GM12873 (cell line): Measurements from ENCODE around the gene AASDHPPT.

ENCODE experiments used
- TF ChIP-seq, protein P1 (sequence below): IDR thresholded peaks from 2 replicates; pipeline ENCODE4 v1.5.1; 2012; ENCODE audit warnings: low read depth, mild to moderate bottlenecking, moderate library complexity, low read length, control low read depth; ENCODE audit not compliant: insufficient read depth; ENCODE audit errors: missing control alignments

Gene AASDHPPT

DNA sequence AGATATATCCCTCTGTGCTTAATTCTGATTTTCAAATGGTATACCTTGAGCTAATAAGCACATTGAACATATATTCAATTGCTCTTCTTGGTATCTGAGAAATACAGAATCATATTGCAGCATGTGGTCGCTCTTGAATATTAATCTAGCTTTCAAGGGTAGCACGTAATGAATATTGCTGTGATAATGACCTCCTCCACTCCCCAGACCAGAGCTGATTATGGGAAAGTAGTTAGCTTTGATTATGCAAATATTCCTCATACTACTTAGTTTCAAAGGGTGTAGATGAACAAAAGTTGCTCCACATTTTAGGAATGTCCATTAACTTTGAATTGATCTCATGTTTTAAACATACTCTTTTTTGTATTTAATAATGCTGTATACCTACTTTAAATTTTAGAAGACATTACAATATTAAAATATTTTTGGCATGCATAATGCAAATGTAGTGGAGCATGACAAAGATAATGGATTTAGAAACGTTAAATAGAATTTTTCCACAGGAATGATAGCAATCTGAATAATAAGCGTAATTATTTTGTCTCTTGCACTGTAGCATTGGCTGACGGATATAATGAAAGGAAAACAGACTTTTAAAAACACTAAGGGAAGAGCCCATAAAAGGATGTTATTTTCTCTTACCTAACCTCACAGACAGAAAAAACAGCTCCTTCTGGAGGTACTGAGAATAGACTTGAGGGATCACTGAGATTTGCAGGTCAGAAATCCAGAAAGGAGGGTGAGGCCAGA is 27.6 kb upstream of the AASDHPPT start:
- TF ChIP-seq, protein P1, sequence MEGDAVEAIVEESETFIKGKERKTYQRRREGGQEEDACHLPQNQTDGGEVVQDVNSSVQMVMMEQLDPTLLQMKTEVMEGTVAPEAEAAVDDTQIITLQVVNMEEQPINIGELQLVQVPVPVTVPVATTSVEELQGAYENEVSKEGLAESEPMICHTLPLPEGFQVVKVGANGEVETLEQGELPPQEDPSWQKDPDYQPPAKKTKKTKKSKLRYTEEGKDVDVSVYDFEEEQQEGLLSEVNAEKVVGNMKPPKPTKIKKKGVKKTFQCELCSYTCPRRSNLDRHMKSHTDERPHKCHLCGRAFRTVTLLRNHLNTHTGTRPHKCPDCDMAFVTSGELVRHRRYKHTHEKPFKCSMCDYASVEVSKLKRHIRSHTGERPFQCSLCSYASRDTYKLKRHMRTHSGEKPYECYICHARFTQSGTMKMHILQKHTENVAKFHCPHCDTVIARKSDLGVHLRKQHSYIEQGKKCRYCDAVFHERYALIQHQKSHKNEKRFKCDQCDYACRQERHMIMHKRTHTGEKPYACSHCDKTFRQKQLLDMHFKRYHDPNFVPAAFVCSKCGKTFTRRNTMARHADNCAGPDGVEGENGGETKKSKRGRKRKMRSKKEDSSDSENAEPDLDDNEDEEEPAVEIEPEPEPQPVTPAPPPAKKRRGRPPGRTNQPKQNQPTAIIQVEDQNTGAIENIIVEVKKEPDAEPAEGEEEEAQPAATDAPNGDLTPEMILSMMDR: no peak

DNA sequence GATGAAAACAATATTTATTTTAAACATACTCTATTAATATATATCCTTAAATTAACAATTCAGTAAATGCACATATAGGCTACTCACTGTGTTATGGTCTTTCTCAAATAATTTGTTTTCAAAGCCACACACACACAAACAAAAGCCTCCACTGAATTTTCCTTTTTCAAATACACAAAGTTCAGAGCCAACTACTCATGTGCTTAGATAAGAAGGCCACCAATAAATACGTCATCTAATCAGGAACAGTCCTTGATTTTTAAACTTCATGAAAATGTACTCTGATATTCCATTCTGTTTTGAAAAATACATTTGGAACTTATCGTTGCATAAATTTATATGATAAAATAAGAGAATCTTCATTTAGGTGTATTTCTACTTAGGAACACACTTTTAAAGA is 26.4 kb upstream of the AASDHPPT start:
- TF ChIP-seq, protein P1: no peak

DNA sequence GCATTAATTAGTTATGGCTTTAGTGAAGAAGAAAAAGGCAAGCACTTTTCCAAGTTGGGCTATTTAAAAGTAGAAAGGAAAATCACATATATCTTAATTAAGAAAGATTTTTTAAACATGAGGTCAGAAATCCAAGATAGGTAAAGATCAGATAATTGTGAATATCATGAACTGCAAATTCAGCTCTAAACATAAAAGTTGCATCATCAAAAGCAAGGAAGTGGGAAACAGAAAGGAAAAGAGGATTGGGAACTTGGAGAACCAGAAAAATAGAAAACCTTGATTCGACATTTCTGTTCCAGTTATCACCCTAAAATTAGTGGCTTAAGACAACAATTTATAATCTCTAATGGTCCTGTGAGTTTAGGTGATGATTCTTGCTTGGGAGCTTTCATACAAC is 17.8 kb upstream of the AASDHPPT start:
- TF ChIP-seq, protein P1: no peak

DNA sequence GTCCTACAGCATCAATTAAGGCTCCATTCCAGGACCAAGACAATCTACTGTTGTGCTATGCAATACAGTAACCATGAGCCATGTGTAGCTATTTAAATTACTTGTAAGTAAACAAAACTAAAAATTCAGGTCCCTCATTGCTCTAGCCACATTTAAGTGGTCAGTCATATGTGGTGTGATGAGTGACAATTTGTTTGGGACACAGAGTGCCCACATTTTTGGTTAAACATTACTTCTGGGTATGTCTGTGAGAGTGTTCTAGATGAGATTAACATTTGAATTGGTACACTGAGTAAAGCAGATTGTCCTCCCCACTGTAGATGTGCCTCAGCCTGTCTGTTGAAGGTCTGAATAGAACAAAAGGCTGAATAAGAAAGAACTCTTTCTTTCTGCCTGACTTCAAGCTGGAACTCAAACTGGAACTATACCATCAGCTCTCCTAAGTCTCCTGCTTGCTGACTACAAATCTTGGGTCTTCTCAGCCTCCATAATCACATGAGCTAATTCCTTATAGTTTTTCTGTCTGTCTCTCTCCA is 16.1 kb upstream of the AASDHPPT start:
- TF ChIP-seq, protein P1: no peak

DNA sequence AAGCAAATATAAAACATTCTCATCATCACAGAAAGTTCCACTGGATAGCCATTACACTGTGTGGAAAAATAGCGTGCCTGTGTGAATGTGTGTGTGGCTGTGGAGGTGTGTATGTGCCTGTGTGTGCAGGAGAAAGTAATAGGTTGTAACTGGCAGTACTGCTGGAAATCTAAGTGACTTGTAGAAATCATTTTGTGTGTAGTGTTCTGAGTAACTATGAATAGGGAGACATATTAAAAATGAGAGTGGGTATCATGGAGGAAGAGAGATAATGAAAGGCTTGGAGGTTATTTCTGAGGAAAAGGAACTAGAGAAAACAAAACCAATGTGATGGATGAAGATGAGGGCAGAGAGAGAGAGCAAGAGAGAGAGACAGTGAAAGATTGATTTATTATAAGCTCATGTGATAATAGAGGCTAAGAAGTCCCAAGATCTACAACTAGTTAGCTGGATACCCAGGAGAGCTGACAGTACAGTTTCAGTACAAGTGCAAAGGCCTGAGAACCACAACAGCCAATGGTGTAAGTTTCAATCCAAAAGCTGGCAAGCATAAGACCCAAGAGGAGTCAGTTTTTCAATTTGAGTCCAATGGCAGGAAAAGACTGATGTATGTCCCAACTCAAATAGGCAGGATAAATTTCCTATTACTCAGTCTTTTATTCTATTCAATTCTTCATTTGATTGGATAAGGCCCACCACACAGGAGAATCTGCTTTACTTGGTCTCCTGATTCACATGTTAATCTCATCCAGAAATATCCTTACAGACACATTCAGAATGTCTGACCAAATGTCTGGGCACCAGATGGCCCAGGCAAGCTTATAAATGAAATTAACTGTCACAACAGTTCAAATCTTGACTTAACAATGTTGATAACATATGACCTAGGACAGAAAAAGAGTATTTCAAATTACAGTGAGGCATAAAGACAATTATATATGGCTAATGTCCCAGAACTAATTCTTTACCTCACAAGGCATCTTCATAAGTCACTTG is 15.2 kb upstream of the AASDHPPT start:
- TF ChIP-seq, protein P1: no peak

DNA sequence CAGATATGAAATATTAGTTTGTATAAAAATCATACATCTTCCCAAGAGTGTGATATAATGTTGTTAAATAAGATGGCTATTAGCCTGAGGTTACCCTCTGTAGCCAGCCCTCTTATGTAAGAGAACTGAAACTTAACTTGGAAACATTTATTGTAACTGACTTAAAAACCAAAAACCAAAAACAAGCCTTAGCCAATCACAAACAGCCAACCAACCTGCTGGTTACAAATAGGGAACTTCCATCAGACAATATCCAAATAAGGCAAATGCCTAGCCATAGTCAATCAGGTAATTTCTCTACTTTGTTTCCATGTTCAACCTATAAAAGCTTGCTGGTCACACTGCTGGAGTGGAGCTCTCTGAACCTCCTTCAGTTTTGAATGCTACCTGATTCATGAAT is 14.5 kb upstream of the AASDHPPT start:
- TF ChIP-seq, protein P1: no peak

DNA sequence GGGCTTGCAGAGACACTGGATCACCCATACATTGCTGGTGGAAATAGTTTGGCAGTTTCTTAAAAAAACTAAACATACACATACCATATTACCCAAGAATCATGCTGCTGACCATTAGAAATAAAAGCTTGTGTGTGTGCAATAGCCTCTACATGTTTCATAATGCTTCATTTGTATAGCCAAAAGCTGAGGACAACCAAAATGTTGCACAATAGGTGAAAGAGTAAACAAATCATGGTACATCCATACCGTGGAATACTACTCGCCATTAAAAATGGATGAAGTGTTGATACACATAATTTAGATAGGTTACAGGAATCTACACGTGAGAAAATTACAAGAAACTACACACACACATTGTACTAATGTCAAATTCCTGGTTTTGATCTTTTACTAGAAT is 6.9 kb upstream of the AASDHPPT start:
- TF ChIP-seq, protein P1: no peak
